ENCODE measurements around the gene FCN3. TPM values are rescaled to one million over a fixed set of nuclear protein-coding genes. Genes with fewer than 3 reads are reported as not detected.
"Not testable (repeated sequence)": the region's sequence is repeated elsewhere in the genome, so short reads cannot be mapped to it uniquely, and the experiment has no call there.

FCN3 gene
- total and polyA plus RNA-seq, 2 donors (not counting 1 experiment from before 2014, with no cell fraction given): not detected

DNA sequence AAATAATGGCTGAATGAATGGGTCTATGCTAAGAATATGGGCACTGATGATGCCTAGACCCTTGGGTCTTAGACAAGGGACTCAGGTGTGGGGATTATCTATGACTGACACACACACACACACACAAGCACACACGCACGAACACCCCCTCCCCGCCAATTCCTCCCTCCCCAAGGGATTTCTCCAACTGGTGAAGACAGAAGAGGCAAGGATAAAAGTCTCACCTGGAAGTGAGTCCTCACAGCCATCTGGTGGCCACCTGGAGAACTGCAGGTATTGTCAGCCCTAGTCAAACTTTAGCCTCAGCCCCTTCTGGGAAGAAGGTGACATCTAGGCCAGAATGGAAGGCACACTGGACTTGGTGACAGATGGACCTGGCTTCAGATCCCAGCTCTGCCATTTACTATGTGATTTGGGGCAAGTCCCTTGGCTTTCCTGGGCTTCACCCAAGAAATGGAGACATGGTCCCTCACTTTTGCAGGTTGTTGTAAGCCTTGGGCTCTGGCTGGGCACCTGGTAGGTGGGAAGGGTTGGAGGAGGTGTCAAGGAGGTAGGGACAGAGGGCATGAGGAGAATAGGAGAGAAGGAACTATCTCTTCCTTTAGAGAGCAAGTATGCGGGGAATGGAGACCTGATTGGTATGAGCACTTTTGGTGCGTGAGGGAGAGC, 13.8 kb upstream of the FCN3 start:
- peaks cover 3% of the 10 kb centered on the region for H3K27me3 Mint-ChIP-seq
- WGBS (ENCODE audit: insufficient coverage): 67% methylated on average over 3 of the region's 5 CpGs
- TF ChIP-seq, protein P1, sequence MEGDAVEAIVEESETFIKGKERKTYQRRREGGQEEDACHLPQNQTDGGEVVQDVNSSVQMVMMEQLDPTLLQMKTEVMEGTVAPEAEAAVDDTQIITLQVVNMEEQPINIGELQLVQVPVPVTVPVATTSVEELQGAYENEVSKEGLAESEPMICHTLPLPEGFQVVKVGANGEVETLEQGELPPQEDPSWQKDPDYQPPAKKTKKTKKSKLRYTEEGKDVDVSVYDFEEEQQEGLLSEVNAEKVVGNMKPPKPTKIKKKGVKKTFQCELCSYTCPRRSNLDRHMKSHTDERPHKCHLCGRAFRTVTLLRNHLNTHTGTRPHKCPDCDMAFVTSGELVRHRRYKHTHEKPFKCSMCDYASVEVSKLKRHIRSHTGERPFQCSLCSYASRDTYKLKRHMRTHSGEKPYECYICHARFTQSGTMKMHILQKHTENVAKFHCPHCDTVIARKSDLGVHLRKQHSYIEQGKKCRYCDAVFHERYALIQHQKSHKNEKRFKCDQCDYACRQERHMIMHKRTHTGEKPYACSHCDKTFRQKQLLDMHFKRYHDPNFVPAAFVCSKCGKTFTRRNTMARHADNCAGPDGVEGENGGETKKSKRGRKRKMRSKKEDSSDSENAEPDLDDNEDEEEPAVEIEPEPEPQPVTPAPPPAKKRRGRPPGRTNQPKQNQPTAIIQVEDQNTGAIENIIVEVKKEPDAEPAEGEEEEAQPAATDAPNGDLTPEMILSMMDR (IDR thresholded peaks at IDR 0.05): peak; percentile 88
- no peak for TF ChIP-seq EZH2 (IDR thresholded peaks at IDR 0.05; ENCODE audit: borderline replicate concordance, insufficient read depth, low read depth, low read length, poor library complexity, severe bottlenecking)

GRCh38 chr1:27384797-27385196, 10.2 kb upstream of the FCN3 start:
- intact Hi-C loops (cut with micrococcal nuclease); H3K9me3 ChIP-seq (ENCODE audit: control extremely low read depth in 1 of 3, control insufficient read depth in 2 of 3, insufficient read depth in 1 of 3, low read length in 2 of 3); H4K20me1 ChIP-seq (ENCODE audit: control insufficient read depth, insufficient read depth, low read length, poor library complexity, severe bottlenecking); H3K27ac Mint-ChIP-seq; H3K9ac ChIP-seq (ENCODE audit: low read length); H2AFZ ChIP-seq (ENCODE audit: insufficient read depth, low read depth, low read length, poor library complexity, severe bottlenecking); H3K27me3 Mint-ChIP-seq; H3K27me3 ChIP-seq (replicated peaks in 1 of 4; ENCODE audit: control extremely low read depth in 1 of 4, control insufficient read depth in 3 of 4, insufficient read depth in 4 of 4, low read length in 3 of 4); H3K79me2 ChIP-seq (ENCODE audit: control insufficient read depth, insufficient read depth, low read length); H3K4me2 ChIP-seq (replicated peaks; ENCODE audit: low read depth, low read length, poor library complexity, severe bottlenecking); DNase-seq; H3K36me3 ChIP-seq (replicated peaks in 1 of 2; ENCODE audit: control extremely low read depth in 1 of 2, control insufficient read depth in 1 of 2, extremely low read depth in 1 of 2, insufficient read depth in 2 of 2, low read length in 1 of 2); H3K4me3 Mint-ChIP-seq; H3K27ac ChIP-seq (ENCODE audit: low read length in 2 of 2); H3K4me3 ChIP-seq (ENCODE audit: control extremely low read depth in 1 of 5, extremely low read depth in 1 of 5, insufficient read depth in 1 of 5, low read depth in 2 of 5, low read length in 4 of 5); POLR2A ChIA-PET; ATAC-seq (ENCODE audit: low read depth); H3K9me3 Mint-ChIP-seq (ENCODE audit: insufficient read depth): not testable (repeated sequence)
- WGBS (ENCODE audit: insufficient coverage): no CpG with 5 or more reads among the region's 3 CpGs
- peaks cover 13% of the 10 kb centered on the region for H3K4me1 Mint-ChIP-seq
- CTCF ChIA-PET: interaction anchor here (0.8 to 9.4 kb wide), 7 partner anchors 10 to 86 kb away, joined by 3 to 297 read pairs (median 16); partner anchors contain the start of gene MAP3K6
- H3K4me1 ChIP-seq (ENCODE audit: control insufficient read depth in 2 of 2, insufficient read depth in 2 of 2, low read length in 2 of 2): peaks cover 8 to 12% of the 10 kb centered on the region in 2 donors

More for the DNA sequence above, 13.8 kb upstream of the FCN3 start:
- Histone ChIP-seq H3K27me3 (replicated peaks in 1 of 4; ENCODE audit: control extremely low read depth in 1 of 4, control insufficient read depth in 3 of 4, insufficient read depth in 4 of 4, low read length in 3 of 4) (no peaks in the 10 kb centered on the region), H3K79me2 (ENCODE audit: control insufficient read depth, insufficient read depth, low read length) (no peaks in the 10 kb centered on the region), H3K36me3 (replicated peaks in 1 of 2; ENCODE audit: control extremely low read depth in 1 of 2, control insufficient read depth in 1 of 2, extremely low read depth in 1 of 2, insufficient read depth in 2 of 2, low read length in 1 of 2) (no peaks in the 10 kb centered on the region), H3K9me3 (ENCODE audit: control extremely low read depth in 1 of 3, control insufficient read depth in 2 of 3, insufficient read depth in 1 of 3, low read length in 2 of 3) (no peaks in the 10 kb centered on the region), H2AFZ (ENCODE audit: insufficient read depth, low read depth, low read length, poor library complexity, severe bottlenecking) (no peak overlapping the region), H3K9ac (ENCODE audit: low read length) (no peak overlapping the region), H4K20me1 (ENCODE audit: control insufficient read depth, insufficient read depth, low read length, poor library complexity, severe bottlenecking) (no peaks in the 10 kb centered on the region), H3K4me2 (replicated peaks; ENCODE audit: low read depth, low read length, poor library complexity, severe bottlenecking) (no peak overlapping the region), H3K27ac (ENCODE audit: low read length in 2 of 2) (no peak overlapping the region), H3K4me3 (ENCODE audit: control extremely low read depth in 1 of 5, extremely low read depth in 1 of 5, insufficient read depth in 1 of 5, low read depth in 2 of 5, low read length in 4 of 5) (no peak overlapping the region), H3K4me1 (ENCODE audit: control insufficient read depth in 2 of 2, insufficient read depth in 2 of 2, low read length in 2 of 2) (peaks cover 12 to 16% of the 10 kb centered on the region in 2 donors)
- POLR2A ChIA-PET: interaction anchor here (0.7 kb wide), 1 partner anchor 263 kb away, joined by 3 read pairs; no protein-coding TSS in a partner anchor
- H3K4me1 Mint-ChIP-seq: peaks cover 18% of the 10 kb centered on the region
- H3K9me3 Mint-ChIP-seq (ENCODE audit: insufficient read depth): no peaks in the 10 kb centered on the region
- H3K4me3 Mint-ChIP-seq: peak overlapping the region; percentile 14
- intact Hi-C loops (cut with micrococcal nuclease): loop anchor here (1.0 to 2.0 kb wide), 4 partner anchors 20 to 87 kb away; no protein-coding TSS in a partner anchor
- peak overlapping the region; percentile 69 for H3K27ac Mint-ChIP-seq
- CTCF ChIA-PET: interaction anchor here (0.6 to 9.4 kb wide), 26 partner anchors 8 to 342 kb away, joined by 3 to 297 read pairs (median 6); partner anchors contain the start of genes AHDC1, MAP3K6 and SYTL1
- ATAC-seq (ENCODE audit: low read depth) (peak; percentile 25), DNase-seq (peak; percentile 82)
